Smooth muscle cell (in vitro differentiated cells): ENCODE measurements around the gene SLC35F1. TPM values are rescaled to one million over a fixed set of nuclear protein-coding genes. Genes with fewer than 3 reads are reported as not detected.

Source experiments
- DNase-seq: peaks from one replicate; lab custom pipeline; 2025; ENCODE audit not compliant: unreplicated experiment; lab: John Stamatoyannopoulos, UW
- H2AFZ ChIP-seq: fragments of 200-600 bp; sonication (generic); 2 replicates; pipeline ENCODE4 v1.6.0; 2016; ENCODE audit warnings: antibody characterized with exemption, low read depth, mild to moderate bottlenecking
- H3F3A ChIP-seq: fragments of 200-600 bp; sonication (generic); 2 replicates; pipeline ENCODE4 v1.6.0; 2017; ENCODE audit warnings: antibody characterized with exemption, low read depth
- H3K27ac ChIP-seq: fragments of 200-600 bp; sonication (generic); 2 replicates; pipeline ENCODE4 v1.5.1; 2016; ENCODE audit warnings: low read depth, mild to moderate bottlenecking
- H3K27me3 ChIP-seq: fragments of 200-600 bp; sonication (generic); 2 replicates; pipeline ENCODE4 v1.6.1; 2016; ENCODE audit warnings: low read depth, mild to moderate bottlenecking
- H3K36me3 ChIP-seq: fragments of 200-600 bp; sonication (generic); 2 replicates; pipeline ENCODE4 v1.5.1; 2016; ENCODE audit warnings: low read depth
- H3K4me1 ChIP-seq: fragments of 200-600 bp; sonication (generic); 2 replicates; pipeline ENCODE4 v1.5.1; 2016; ENCODE audit warnings: low read depth
- H3K4me2 ChIP-seq: fragments of 200-600 bp; sonication (generic); 2 replicates; pipeline ENCODE4 v1.6.0; 2016; ENCODE audit warnings: mild to moderate bottlenecking
- H3K4me3 ChIP-seq: fragments of 200-600 bp; sonication (generic); 2 replicates; pipeline ENCODE4 v1.5.1; 2016; ENCODE audit warnings: mild to moderate bottlenecking
- H3K79me2 ChIP-seq: fragments of 200-600 bp; sonication (generic); 2 replicates; pipeline ENCODE4 v1.6.0; 2016; ENCODE audit warnings: low read depth, mild to moderate bottlenecking
- H3K9ac ChIP-seq: fragments of 200-600 bp; sonication (generic); 2 replicates; pipeline ENCODE4 v1.6.0; 2016; ENCODE audit warnings: low read depth
- H3K9me3 ChIP-seq: fragments of 200-600 bp; sonication (generic); replicated peaks from 2 replicates; pipeline ENCODE4 v1.5.1; 2016; ENCODE audit warnings: low read depth
- H4K20me1 ChIP-seq: fragments of 200-600 bp; sonication (generic); 2 replicates; pipeline ENCODE4 v1.6.0; 2016; ENCODE audit warnings: low read depth
- CTCF ChIP-seq: fragments of 200-600 bp; sonication (generic); IDR thresholded peaks from 2 replicates; pipeline ENCODE4 v1.5.1; 2017; ENCODE audit warnings: borderline replicate concordance, mild to moderate bottlenecking, antibody characterized with exemption; ENCODE audit not compliant: insufficient read depth, poor library complexity, severe bottlenecking
- WGBS: methylation state at CpG from one replicate; pipeline ENCODE4 v1.1.7; 2016; ENCODE audit warnings: low lambda C conversion rate; 5-methylcytosine and 5-hydroxymethylcytosine counted together
- polyA plus RNA-seq: library from polyadenylated mRNA; unstranded; fragments of >200 nt; fragmentation: Nextera tagmentation; extraction: Ambion mirVana; gene quantifications from 2 replicates; pipeline ENCODE4 v1.2.1, GENCODE V29; 2016
- total RNA-seq: library from RNA; depleted of rRNA; stranded (reverse); fragments of >200 nt; gene quantifications from 2 replicates; pipeline ENCODE4 v1.2.3, GENCODE V29; 2014

SLC35F1 gene
- total and polyA plus RNA-seq, 2 experiments from 2014 or later, result 0.05 to 0.09 TPM

DNA sequence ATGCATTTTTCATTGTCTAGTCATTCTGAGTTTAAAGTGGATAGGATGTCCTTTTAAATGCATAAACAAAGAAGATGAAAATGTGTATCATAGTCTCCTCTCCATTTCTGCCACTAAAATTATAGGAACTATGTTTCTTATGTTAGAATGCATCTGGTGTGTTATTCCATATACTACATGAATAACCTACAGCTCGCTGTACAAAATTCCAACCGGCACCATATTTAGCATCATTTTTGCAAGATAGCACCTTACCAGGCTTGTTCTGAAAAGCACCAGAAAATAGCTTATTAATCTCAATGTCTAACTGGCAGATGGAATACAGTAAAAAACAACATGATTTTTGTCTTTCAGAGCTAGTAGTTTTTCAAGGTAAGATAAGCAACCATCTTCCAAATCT lies 241.5 kb downstream of the SLC35F1 start:
- 95% methylated on average over 2 of the region's 2 CpGs for WGBS
- no peaks in the 10 kb centered on the region for H3K4me1 ChIP-seq
- no peak overlapping the region for H3K27ac ChIP-seq

GRCh38 chr6:118152524-118152923 lies 245.5 kb downstream of the SLC35F1 start:
- DNase-seq, result no peak
- H3K27me3 ChIP-seq, result no peaks in the 10 kb centered on the region
- H3K9ac ChIP-seq, result no peak overlapping the region
- no peak overlapping the region for H3K27ac ChIP-seq
- H3K4me3 ChIP-seq, result no peak overlapping the region
- no peaks in the 10 kb centered on the region for H3K4me1 ChIP-seq
- no peaks in the 10 kb centered on the region for H3K9me3 ChIP-seq
- no peak overlapping the region for H3K4me2 ChIP-seq
- H2AFZ ChIP-seq, result no peak overlapping the region
- H4K20me1 ChIP-seq, result no peaks in the 10 kb centered on the region
- H3K36me3 ChIP-seq, result no peaks in the 10 kb centered on the region
- TF ChIP-seq CTCF, result no peak
- no peaks in the 10 kb centered on the region for H3F3A ChIP-seq
- no peaks in the 10 kb centered on the region for H3K79me2 ChIP-seq

More for the DNA sequence above, 241.5 kb downstream of the SLC35F1 start:
- Histone ChIP-seq H3K4me3 (no peak overlapping the region), H3K4me2 (no peak overlapping the region), H3K79me2 (no peaks in the 10 kb centered on the region), H3K9ac (no peak overlapping the region), H3K27me3 (no peaks in the 10 kb centered on the region), H3K9me3 (no peaks in the 10 kb centered on the region), H3F3A (no peaks in the 10 kb centered on the region), H2AFZ (no peak overlapping the region), H4K20me1 (no peaks in the 10 kb centered on the region), H3K36me3 (no peaks in the 10 kb centered on the region)
- no peak for DNase-seq
- TF ChIP-seq CTCF, result no peak

DNA sequence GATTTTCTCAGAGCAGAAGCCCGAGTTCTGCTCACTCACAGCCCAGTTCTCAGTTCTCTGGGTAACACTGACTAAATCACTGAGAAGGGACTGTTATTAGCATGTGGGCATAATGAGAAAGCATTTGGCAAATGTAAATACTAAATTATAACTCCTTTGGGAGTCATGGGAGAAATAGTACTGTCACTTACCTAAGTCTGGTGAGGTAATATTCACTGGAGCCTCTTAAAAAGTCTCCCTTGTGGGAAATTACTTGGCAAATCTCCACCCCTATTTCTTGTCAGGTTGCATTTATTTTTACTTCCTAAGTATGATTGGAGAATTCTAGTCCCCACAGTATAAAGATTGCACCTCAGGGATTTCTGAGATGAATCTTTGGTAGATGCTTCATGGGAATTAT lies 254.3 kb downstream of the SLC35F1 start:
- Histone ChIP-seq H3K9ac (no peak overlapping the region), H4K20me1 (no peaks in the 10 kb centered on the region), H3K27ac (no peak overlapping the region), H3K4me1 (peaks cover 10% of the 10 kb centered on the region), H3K27me3 (no peaks in the 10 kb centered on the region), H3K4me3 (no peak overlapping the region), H3K36me3 (no peaks in the 10 kb centered on the region), H3F3A (peaks cover 4% of the 10 kb centered on the region), H3K4me2 (no peak overlapping the region), H2AFZ (no peak overlapping the region), H3K9me3 (no peaks in the 10 kb centered on the region), H3K79me2 (no peaks in the 10 kb centered on the region)
- no peak for TF ChIP-seq CTCF
- 73% methylated on average over 1 of the region's 1 CpG for WGBS
- no peak for DNase-seq

GRCh38 chr6:118163542-118163941 lies 256.5 kb downstream of the SLC35F1 start:
- Histone ChIP-seq H3F3A (peaks cover 4% of the 10 kb centered on the region), H3K79me2 (no peaks in the 10 kb centered on the region), H3K27ac (no peak overlapping the region), H2AFZ (peak overlapping the region; percentile 9), H3K9ac (no peak overlapping the region), H3K36me3 (no peaks in the 10 kb centered on the region), H3K4me1 (peaks cover 10% of the 10 kb centered on the region), H3K27me3 (no peaks in the 10 kb centered on the region), H3K4me3 (no peak overlapping the region), H3K9me3 (no peaks in the 10 kb centered on the region), H3K4me2 (no peak overlapping the region), H4K20me1 (no peaks in the 10 kb centered on the region)
- TF ChIP-seq CTCF, result no peak
- no peak for DNase-seq
- WGBS, result 43% methylated on average over 1 of the region's 1 CpG
